Lower lobe of right lung (tissue), 2 donors: ENCODE measurements around the gene AP4M1. TPM values are rescaled to one million over a fixed set of nuclear protein-coding genes. Genes with fewer than 3 reads are reported as not detected.
A peak's percentile ranks its signal among the peaks of the same experiment; 100 is the strongest.
"Not testable (repeated sequence)": the region's sequence is repeated elsewhere in the genome, so short reads cannot be mapped to it uniquely, and the experiment has no call there.

ENCODE experiments used
- ATAC-seq, 2 donors: fragments of 200-7000 bp; cut with Tn5 transposase; one replicate each; pipeline ENCODE4 v1.9.1; 2020 to 2022; ENCODE audit warnings: mild to moderate bottlenecking in 2 of 2, moderate library complexity in 2 of 2
- DNase-seq: peaks from one replicate; pipeline ENCODE4 v3.0.0-alpha.2; 2020
- H3K27ac ChIP-seq: fragments of 200-600 bp; one replicate; pipeline ENCODE4 v1.8.0; 2022
- H3K27me3 ChIP-seq: fragments of 200-600 bp; one replicate; pipeline ENCODE4 v1.8.0; 2022; ENCODE audit warnings: low read depth
- H3K36me3 ChIP-seq: fragments of 200-600 bp; one replicate; pipeline ENCODE4 v1.8.0; 2022; ENCODE audit warnings: mild to moderate bottlenecking
- H3K4me1 ChIP-seq: fragments of 200-600 bp; one replicate; pipeline ENCODE4 v1.8.0; 2022
- H3K4me3 ChIP-seq: fragments of 200-600 bp; one replicate; pipeline ENCODE4 v1.8.0; 2022; ENCODE audit warnings: mild to moderate bottlenecking
- H3K9me3 ChIP-seq: fragments of 200-600 bp; one replicate; pipeline ENCODE4 v1.8.0; 2022
- intact Hi-C: fragments of 100-400 bp; cut with DNase I; formaldehyde crosslinking; loops from one replicate; pipeline ENCODE4 v1.11.0; 2022
- total RNA-seq: library from RNA; stranded (reverse); fragmentation: NEBNext Ultra II Directional; extraction: Animal tissue kit (Norgen Biotek cat#: 25700); gene quantifications from one replicate; pipeline ENCODE4 v1.2.1, GENCODE V29; 2021
- TF ChIP-seq, protein P1 (sequence below): fragments of 200-600 bp; IDR thresholded peaks from one replicate; pipeline ENCODE4 v1.8.0; 2022; ENCODE audit warnings: antibody characterized with exemption, mild to moderate bottlenecking
- donor health status: DM: no; HTN: yes; CAD: no; lungs with severe emphysema.

AP4M1 gene
- total RNA-seq, 1 donor from 2014 or later: 16.5 TPM

DNA sequence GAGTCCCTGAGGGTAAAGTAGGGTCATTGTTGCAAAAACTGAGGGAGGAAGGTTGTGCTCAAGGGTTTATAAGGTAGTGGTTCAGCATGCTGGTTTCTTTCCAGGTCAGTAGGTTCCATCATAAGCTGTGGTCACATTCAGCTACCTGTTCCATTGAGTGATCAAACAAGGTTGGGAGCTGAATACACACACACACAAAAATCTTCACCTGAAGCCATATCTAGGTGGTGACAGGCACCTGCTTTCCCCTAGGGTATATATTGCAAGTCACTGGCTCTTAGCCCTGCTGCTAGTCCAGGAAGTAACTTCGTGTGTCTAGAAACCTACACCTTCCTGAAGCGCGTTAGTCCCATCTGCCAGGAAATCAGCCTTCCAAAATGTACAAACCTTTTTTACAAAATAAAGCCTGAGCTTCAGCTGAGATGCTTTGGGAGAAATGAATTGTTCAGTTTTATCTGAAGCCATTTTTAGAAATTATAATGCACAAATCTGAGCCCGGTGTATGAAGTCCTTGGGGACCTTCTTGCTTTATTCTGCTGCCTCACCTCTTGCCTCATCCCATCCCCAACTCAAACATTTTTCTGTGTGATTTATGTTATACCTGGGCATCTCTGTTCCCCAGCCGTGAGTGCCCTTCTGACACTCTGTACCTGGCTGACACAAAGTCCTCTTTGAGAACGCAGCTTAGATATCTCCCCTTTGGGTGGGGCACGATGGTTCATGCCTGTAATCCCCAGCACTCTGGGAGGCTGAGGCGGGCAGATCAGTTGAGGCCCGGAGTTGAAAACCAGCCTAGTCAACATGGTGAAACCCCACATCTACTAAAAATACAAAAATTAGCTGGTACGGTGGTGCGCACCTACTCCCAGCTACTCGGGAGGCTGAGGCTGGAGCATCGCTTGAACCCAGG is 36.7 kb downstream of the AP4M1 start:
- no peaks in the 10 kb centered on the region for H3K9me3 ChIP-seq
- TF ChIP-seq, protein P1, sequence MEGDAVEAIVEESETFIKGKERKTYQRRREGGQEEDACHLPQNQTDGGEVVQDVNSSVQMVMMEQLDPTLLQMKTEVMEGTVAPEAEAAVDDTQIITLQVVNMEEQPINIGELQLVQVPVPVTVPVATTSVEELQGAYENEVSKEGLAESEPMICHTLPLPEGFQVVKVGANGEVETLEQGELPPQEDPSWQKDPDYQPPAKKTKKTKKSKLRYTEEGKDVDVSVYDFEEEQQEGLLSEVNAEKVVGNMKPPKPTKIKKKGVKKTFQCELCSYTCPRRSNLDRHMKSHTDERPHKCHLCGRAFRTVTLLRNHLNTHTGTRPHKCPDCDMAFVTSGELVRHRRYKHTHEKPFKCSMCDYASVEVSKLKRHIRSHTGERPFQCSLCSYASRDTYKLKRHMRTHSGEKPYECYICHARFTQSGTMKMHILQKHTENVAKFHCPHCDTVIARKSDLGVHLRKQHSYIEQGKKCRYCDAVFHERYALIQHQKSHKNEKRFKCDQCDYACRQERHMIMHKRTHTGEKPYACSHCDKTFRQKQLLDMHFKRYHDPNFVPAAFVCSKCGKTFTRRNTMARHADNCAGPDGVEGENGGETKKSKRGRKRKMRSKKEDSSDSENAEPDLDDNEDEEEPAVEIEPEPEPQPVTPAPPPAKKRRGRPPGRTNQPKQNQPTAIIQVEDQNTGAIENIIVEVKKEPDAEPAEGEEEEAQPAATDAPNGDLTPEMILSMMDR: no peak
- H3K4me1 ChIP-seq: no peaks in the 10 kb centered on the region
- H3K27ac ChIP-seq: no peak overlapping the region
- H3K36me3 ChIP-seq: no peaks in the 10 kb centered on the region
- no peak for DNase-seq
- H3K4me3 ChIP-seq: no peak overlapping the region
- intact Hi-C loops: no loop called here
- H3K27me3 ChIP-seq: no peaks in the 10 kb centered on the region
- no peak for ATAC-seq

DNA sequence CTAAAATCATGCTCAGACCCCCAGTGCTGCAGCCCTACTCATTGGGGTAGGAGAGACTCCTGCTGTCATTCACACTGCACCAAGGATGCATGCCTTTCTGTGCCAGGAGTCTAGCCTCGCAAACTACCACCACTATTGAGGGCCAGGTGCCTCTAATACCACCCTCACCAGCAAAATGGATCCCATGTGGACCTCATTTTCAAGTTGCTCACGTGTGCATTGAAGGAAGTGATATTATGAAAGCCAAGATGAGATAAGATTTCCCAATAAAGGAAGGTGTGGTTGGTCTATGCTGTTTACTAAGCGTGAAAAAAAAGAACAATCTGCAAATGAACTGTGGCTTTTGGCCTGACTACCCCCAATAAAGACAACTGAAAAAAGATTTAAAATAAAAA is 40.1 kb downstream of the AP4M1 start:
- Histone ChIP-seq H3K9me3 (no peaks in the 10 kb centered on the region), H3K27me3 (no peaks in the 10 kb centered on the region), H3K4me3 (no peak overlapping the region), H3K4me1 (no peaks in the 10 kb centered on the region), H3K36me3 (no peaks in the 10 kb centered on the region), H3K27ac (no peak overlapping the region)
- ATAC-seq (no peak), DNase-seq (no peak)
- TF ChIP-seq, protein P1: no peak
- intact Hi-C loops: no loop called here

DNA sequence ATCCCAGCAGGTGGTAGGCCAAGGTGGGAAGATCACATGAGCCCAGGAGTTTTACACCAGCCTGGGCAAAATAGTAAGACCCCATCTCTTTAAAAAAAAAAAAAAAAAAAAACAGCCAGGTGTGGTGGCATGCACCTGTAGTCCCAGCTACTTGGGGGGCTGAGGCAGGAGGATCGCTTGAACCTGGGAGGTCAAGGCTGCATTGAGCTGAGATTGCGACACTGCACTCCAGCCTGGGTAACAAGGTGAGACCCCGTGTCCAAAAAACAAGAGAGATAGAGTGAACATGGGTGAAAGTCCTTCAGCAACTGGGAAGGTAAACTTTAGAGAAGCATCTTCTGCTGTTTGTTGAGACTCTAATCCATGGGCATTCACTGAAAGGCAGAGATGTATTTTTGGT is 41.0 kb downstream of the AP4M1 start:
- Histone ChIP-seq H3K4me1 (no peaks in the 10 kb centered on the region), H3K36me3 (no peaks in the 10 kb centered on the region), H3K4me3 (no peak overlapping the region), H3K27me3 (no peaks in the 10 kb centered on the region), H3K9me3 (no peaks in the 10 kb centered on the region), H3K27ac (no peak overlapping the region)
- no peak for ATAC-seq
- intact Hi-C loops: no loop called here
- TF ChIP-seq, protein P1: no peak
- DNase-seq: no peak

DNA sequence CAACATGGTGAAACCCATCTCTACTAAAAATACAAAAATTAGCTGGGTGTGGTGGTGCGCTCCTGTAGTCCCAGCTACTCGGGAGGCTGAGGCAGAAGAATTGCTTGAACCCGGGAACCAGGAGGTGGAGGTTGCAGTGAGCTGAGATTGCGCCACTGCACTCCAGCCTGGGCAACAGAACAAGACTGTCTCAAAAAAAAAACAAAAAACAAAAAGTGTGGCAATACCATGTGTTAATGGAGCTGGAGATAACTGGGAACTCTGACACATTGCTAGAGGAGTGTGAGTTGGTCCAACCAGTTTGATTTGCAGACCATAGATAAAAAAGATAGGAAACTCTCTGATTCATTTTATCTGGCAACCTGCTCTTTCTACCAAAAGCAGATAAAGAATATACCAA is 44.9 kb downstream of the AP4M1 start:
- H3K9me3 ChIP-seq, H3K27me3 ChIP-seq, H3K36me3 ChIP-seq, DNase-seq, intact Hi-C loops, ATAC-seq, H3K27ac ChIP-seq, H3K4me3 ChIP-seq: not testable (repeated sequence)
- peaks cover 19% of the 10 kb centered on the region for H3K4me1 ChIP-seq

DNA sequence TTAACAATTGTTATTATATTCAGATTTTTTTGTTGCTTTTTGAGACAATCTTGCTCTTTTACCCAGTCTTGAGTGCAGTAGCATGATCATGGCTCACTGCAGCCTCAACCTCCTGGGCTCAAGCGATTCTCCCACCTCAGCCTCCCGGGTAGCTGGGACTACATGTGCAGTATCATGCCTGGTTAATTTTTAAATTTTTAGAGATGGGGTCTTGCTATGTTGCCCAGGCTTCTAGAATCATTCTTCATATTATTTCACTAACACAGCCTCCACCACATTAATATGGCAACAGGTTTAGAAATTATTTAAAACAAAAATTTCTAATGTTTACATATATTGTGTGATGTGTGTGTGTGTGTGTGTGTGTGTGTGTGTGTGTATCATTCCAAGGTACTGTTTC is 45.8 kb downstream of the AP4M1 start:
- DNase-seq (no peak), ATAC-seq (no peak)
- H3K4me1 ChIP-seq: peaks cover 26% of the 10 kb centered on the region
- TF ChIP-seq, protein P1: no peak
- H3K9me3 ChIP-seq: no peaks in the 10 kb centered on the region
- H3K27me3 ChIP-seq: no peaks in the 10 kb centered on the region
- H3K4me3 ChIP-seq: no peak overlapping the region
- intact Hi-C loops: no loop called here
- H3K36me3 ChIP-seq: no peaks in the 10 kb centered on the region
- H3K27ac ChIP-seq: no peak overlapping the region

DNA sequence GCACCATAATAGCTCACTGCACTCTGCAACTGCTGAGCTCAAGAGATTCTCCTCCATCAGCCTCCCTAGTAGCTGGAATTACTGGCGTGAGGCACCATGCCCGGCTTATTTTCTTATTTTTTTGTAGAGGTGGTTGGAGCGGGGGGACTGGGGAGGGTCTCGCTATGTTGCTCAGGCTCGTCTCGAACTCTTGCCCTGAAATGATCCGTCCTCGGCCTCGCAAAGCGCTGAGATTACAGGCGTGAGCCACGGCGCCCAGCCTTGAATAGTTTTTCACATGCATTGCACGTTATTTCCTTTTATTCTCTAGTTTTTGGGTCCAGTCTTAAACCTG is 46.7 kb downstream of the AP4M1 start:
- Histone ChIP-seq H3K27ac (peak overlapping the region; percentile 86), H3K4me1 (peaks cover 35% of the 10 kb centered on the region), H3K4me3 (peak overlapping the region; percentile 79), H3K27me3 (no peaks in the 10 kb centered on the region), H3K36me3 (peaks cover 4% of the 10 kb centered on the region), H3K9me3 (no peaks in the 10 kb centered on the region)
- intact Hi-C loops: no loop called here
- DNase-seq: no peak
- TF ChIP-seq, protein P1: no peak
- no peak for ATAC-seq
